ENCODE measurements around the gene KCNMA1. TPM values are rescaled to one million over a fixed set of nuclear protein-coding genes. Genes with fewer than 3 reads are reported as not detected.
"Not testable (repeated sequence)": the region's sequence is repeated elsewhere in the genome, so short reads cannot be mapped to it uniquely, and the experiment has no call there.

The KCNMA1 gene
- total RNA-seq, 2 donors from 2014 or later, result 49.9 to 76.2 TPM

DNA sequence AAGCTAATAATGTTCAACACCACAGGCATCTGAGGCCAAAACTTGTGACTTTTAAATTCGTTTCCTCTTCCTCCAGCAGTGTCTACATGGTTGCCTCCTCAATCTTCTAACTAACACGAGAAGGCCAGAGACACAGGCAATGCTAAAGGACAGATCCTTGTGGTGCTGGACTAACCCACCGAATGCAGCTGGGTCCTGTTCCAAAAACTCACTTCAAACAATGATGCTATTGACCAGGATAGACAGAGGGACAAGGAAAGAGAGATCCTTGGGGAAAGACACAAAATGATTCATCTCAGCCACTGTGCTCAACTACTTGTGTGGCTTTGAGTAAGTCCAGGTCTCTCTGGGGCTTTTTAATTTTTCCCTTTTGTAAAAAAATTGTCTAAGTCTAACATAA, 107.6 kb downstream of the KCNMA1 start:
- ATAC-seq (no peak), DNase-seq (no peak)
- intact Hi-C loops (cut with DNase I, micrococcal nuclease), result no loop called here

DNA sequence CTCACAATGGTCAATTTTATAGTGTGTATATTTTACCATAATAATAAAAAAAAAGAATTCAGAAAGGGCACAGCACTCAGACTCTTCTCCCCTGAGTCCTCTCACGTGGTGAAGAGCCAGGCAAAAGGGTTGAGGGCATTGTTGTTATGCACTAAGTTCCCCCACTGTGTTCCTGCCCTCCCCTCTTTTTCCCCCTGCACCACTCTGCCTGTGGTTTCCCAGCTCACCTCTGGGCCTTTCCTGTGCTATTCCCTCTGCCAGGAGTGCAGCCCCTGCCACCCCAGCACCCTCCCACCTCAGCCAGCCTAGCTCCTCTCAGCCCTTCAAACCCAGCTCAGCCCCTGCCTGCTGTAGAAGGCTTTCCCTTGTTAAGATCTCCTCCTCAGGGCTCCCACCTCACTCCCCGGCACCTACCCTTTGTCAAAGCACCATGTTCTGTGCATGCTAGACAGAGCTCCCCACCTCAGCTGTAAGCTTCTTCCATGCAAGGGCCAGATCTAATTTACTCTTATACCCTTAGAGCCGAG, 108.5 kb downstream of the KCNMA1 start:
- intact Hi-C loops (cut with DNase I, micrococcal nuclease), result no loop called here
- DNase-seq (no peak), ATAC-seq (no peak)

DNA sequence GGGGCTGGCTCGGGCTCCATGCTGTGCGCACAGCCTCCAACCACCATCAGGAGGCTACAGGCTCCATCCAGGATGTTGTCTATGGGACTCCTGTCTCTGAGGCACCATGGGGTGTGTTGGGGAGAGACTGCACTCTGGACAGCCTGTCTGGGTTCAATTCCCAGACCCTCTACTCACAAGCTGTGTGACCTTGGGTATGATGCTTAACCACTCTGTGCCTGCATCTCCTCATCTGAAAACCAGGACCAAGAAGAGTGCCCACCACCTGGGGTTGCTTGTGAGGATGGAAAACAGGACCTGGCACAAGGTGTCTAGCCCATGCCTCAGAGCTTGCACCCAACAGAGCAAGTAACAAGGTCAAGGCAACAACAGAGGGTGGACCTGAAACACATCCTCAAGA, 109.8 kb downstream of the KCNMA1 start:
- intact Hi-C loops (cut with DNase I, micrococcal nuclease), result no loop called here
- ATAC-seq, result no peak

DNA sequence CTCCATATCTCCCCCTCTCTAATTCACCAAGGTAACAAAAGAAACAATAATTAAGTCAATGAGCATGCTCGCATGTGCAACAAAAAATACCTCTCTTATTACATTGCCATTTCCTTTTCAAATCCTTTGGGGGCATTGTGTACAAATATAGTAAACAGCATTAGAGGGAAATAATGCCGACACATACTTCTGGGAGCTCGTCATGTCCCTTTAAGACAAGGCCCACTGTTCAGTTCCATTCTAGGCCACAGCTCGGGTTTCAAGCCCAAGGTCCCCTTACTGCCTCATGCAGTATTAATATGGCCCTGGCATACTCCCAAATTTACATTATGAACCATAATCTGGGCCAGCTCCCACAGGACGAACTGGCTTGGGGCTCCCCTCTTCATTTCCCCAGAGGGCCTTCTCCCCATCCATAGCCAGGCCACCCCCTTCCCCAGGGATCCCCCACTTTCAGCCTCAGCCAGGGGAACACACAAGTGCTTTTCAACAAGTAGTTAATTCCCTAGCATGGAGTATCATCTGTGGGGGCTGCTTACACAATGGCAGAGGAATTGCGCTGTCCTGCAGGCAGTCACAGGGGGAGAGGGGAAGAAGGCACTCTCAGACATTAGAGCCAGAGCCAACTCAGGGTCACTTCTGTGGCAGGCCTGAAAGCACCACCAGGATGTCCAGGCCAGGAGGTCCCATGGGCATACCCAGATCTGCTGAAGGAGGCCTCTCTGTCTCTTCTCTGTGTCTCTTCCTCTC, 110.6 kb downstream of the KCNMA1 start:
- intact Hi-C loops (cut with DNase I, micrococcal nuclease), result no loop called here
- ATAC-seq (no peak), DNase-seq (no peak)

More for the DNA sequence above, 109.8 kb downstream of the KCNMA1 start:
- no peak for DNase-seq

DNA sequence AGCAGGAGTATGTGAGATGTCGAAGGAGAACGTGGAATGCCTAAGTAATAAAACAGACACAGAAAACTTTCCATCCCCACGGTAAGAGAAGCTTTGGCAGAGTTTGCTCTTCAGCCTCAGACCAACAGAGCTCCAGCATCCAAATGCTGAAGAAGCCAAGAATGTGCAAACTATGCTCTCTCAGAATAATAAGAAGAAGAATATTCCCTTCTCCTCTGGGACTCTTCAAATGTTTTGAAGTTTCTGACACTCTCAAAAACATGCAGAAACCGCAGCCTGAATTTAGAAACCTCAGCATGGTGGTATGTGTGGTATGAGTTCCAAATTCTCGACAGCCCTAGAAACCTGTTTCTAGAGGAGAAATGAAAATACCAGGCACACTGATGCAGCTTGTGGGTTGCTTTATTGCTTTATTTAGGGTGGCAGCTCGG, 113.3 kb downstream of the KCNMA1 start:
- intact Hi-C loops (cut with DNase I, micrococcal nuclease), result no loop called here
- DNase-seq (no peak), ATAC-seq (no peak)

DNA sequence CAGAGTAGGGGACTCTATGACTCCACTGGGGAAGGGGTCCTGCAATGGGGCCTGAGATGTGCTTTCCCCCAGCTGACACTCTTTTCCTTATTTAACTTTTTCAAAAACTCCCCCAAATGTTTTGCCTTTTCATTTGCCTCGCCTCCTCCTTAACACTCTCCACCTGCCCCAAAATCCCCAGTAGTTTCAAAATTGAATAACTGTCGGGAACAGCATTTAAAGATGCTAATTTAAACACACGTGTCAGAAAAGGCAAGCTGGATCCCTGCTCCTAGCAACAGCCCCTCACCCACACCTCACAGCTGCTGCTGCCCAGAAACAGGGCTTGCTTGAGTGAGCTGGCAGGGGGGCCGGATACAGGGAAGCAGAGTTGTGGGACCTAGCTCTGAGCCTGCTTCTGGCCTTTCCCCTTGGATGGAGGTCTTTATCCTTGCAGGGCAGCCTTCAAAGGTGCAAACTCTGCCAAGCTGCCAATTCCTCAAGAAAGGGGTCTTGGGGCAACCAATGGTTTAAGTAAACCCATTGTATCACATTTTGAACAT, 115.3 kb downstream of the KCNMA1 start:
- no peak for ATAC-seq
- DNase-seq, result no peak
- intact Hi-C loops (cut with DNase I, micrococcal nuclease), result no loop called here

DNA sequence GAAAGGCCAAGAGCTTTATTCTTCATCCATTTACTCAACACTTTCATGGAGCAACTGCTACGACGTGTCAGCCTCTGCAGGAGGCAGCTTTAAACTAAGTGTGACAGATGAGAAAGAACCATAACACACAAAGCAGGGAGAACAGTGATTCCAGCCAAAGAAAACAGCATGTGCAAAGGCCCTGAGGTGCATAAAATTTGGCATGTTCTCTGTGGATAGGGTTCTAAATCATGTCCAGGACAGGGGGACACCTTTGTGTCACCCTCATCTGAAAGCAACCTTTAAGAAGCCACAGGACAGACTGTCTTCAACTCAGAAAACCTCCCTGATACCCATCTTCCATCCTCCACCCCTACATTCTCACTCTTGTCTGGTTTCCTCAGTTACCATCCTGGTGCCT, 116.6 kb downstream of the KCNMA1 start:
- intact Hi-C loops (cut with DNase I, micrococcal nuclease), result no loop called here
- DNase-seq, result no peak
- ATAC-seq, result no peak

DNA sequence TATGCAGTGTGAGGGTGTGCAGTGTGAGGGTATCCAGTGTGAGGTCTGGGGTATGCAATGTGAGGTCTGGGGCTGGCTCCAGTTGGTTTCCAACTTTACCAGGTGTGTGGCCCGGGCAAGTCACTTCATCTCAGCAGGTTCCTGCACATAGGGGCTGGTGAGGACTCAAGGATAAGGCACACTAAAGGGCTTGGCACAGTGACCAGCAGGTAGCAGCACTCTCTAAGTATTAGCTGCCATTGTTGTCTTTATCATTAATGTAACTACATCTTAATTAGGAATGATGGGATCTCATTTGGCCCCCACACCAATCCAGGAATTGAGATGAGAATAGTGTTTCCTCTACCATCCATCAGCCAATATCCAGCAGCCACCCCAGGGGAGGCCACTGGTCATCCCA, 117.3 kb downstream of the KCNMA1 start:
- intact Hi-C loops (cut with DNase I, micrococcal nuclease), result no loop called here
- DNase-seq (no peak), ATAC-seq (no peak)

DNA sequence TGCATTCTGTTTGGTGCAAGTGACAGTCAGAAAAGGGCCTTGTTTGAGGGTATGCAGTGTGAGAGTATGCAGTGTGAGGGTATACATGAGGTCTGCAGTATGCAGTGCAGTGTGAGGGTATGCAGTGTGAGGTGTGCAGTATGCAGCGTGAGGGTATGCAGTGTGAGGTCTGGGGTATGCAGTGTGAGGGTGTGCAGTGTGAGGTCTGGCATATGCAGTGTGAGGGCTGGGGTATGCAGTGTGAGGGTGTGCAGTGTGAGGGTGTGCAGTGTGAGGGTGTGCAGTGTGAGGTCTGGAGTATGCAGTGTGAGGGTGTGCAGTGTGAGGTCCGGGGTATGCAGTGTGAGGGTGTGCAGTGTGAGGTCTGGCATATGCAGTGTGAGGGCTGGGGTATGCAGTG, 117.8 kb downstream of the KCNMA1 start:
- ATAC-seq; intact Hi-C loops (cut with DNase I, micrococcal nuclease); DNase-seq: not testable (repeated sequence)

DNA sequence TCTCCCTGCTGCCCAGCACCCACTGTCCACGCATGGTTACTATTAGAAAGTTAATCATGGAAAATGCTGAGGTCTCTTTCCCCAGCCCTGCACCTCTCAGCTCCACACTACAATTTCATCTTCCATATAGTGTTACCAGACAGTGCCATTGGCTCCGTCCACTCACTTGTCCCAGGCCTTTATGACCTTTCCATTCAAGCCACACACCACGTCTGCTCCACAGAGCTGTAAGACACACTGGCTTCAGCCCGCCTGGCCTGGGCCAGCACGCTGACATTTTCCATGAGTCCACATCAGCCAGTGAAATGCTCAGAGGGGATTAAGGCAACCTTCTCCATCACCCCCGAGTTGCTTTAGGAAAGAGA, 118.7 kb downstream of the KCNMA1 start:
- ATAC-seq (no peak), DNase-seq (no peak)
- intact Hi-C loops (cut with DNase I, micrococcal nuclease), result no loop called here

DNA sequence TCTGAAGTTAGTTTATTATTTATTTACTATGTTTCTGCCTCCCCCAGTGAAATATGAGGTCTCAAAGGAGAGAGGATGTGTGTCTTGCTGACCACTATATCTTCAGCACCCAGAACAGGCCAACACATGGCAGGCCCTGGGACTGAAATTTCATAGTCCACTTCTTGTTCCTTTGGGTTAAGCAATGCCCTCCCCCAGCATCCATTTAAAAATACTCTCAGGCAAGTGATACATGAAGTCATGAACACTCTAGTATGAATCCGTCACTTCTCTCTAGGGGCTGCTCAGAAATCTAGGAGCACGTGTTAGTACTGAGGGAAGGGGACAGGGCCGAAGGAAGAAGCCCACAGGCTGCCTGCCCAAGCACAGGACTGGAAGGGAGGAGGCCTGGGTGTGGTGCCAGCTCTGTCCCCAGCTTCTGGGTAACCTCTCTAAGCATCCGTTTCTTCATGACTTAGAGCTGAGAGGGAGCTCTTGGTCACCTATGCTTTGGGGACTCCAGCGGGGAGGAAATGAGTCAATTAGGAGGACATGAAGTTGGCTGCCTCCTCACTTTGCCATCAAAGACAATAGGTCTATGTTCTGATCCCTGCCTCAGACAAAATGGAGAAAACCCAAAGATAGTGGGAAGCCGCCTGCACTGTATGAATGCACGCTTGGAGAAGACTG, 119.2 kb downstream of the KCNMA1 start:
- intact Hi-C loops (cut with DNase I, micrococcal nuclease), result no loop called here
- no peak for ATAC-seq
- no peak for DNase-seq

DNA sequence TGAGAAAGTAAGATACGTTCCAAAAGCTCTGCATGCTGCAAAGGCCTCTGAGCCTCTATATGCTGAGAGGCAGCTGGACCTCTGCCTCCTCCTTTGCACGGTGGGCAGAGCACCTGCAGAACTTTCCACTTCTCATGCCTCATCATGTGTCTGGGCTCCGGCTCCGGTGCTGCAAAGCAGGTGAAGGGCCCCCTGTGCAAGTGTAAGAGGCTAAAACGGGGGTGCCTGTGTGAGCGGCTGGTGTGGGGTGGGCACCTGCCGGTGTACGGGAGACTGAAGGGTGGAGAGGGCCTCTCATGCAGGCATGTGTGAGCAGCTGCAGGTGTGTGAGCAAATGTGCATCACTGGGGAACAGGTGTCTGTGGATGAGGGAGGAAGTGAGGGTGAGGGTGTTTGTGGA, 121.0 kb downstream of the KCNMA1 start:
- intact Hi-C loops (cut with DNase I, micrococcal nuclease), result no loop called here
- ATAC-seq, result no peak
- DNase-seq, result no peak

DNA sequence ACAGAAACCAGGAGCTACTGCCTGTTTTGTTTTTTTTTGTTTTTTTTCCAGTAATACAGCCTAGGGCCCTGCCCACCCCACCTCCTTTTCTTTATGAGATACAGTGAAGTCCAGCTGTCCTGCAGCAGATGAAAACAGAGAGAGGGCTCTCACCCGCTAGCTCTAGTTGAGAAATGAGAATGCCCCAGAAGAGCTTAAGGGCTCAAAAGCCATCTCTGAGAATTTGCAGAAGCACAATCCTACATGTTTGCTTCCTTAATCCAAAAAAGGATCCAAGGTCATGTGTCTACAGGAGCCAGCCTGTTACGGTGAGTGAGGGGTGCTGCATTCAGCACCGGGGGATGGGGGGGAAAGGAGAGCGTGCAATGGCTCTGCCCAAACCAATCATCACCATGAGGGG, 122.7 kb downstream of the KCNMA1 start:
- DNase-seq (no peak), ATAC-seq (no peak)
- intact Hi-C loops (cut with DNase I, micrococcal nuclease), result no loop called here

DNA sequence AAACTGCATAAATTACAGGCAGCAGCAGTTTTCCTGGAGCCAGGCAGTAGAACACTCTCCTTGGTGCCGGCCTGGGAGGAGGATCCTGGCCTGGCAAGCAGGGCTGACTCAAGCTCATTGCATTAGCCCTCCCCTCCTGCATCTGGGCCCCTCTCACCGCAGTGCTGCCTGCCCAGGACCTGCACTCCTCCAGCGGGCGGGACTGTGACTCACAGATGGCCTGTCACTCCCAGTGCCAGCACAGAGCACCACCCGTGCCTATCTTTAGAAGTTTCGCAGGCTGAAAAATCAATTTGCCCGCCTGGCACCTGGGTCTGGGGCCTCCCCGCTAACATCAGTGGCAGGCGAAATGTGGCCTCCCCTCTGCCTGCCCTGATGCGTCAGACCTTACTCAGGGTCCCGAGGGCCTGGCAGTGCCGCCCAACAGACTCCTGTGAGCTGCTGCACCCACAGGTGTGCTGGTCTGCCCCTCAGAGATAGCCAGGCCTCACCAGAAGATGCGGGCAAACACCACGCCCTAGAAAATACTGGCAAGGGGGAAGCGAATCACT, 123.8 kb downstream of the KCNMA1 start:
- peak; percentile 47 to 64 for DNase-seq
- intact Hi-C loops (cut with DNase I, micrococcal nuclease), result no loop called here
- ATAC-seq, result peak; percentile 76

DNA sequence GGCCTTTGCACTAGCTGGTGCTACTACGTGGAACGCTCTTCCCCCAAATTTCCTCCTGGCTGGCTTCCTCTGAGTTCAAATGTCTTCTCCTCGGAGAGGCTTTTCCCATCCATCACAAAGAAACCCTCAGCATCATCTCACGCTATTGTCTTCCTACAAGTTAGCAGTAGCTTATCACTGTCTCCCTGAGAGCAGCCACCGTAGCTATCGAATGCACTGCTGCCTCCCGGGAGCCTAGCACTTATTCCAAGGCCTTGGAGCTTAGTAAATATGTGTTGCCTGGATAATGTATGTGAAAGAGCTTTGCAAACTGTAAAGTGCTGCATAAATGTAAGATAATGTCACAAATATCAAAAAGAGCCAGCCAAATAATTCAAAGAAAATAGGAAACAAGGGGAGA, 124.4 kb downstream of the KCNMA1 start:
- intact Hi-C loops (cut with DNase I, micrococcal nuclease), result no loop called here
- ATAC-seq, result no peak
- DNase-seq, result no peak

DNA sequence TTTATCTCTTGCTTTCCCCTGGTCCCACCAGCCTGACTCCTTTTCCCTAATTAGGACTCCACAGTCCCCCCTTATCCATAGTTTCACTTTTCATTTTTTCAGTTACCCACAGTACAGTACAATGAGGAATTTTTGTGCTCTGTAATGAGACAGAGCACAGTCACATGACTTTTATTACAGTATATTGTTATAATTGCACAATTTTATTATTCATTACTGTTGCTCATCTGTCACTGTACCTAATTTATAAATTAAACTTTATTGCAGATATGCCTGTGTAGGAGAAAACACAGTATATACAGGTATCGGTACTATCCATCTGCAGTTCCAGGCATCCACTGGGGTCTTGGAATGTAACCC, 125.4 kb downstream of the KCNMA1 start:
- DNase-seq (no peak), ATAC-seq (peak; percentile 48)
- intact Hi-C loops (cut with DNase I, micrococcal nuclease), result no loop called here

DNA sequence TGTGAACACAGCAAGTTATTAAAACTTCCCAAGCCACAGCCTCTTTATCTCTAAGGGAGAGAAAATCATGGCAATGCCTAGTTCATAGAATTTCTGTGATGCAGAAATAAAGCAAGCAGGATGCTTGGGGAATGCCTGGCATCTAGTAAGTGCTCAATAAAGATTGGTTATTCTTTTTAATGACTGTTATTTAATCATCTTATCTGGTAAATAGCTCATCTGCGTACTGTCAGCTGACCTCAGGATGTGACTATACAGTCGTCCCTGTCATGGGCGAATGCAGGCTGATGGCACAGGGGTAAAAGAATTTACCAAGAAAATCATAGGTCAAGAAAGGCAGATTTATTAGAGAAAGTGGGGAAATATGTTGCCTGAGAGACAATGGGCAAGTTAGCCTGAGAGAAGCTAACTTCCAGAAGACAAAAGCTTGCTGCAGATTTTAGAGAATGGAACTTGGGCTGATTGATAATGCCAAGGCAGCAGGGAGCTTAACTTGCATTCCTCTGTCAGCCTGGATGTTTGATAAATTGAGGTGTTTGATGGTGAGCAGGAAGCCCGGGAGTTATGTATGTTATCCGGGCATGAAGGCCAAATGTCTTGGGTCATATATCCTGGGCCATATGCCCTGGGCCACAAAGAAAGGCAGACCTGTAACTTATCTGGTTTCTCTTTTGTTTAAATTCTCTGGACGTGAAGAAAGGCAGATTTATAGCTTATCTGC, 126.0 kb downstream of the KCNMA1 start:
- intact Hi-C loops (cut with DNase I, micrococcal nuclease), result no loop called here
- ATAC-seq (peak; percentile 44), DNase-seq (no peak)

DNA sequence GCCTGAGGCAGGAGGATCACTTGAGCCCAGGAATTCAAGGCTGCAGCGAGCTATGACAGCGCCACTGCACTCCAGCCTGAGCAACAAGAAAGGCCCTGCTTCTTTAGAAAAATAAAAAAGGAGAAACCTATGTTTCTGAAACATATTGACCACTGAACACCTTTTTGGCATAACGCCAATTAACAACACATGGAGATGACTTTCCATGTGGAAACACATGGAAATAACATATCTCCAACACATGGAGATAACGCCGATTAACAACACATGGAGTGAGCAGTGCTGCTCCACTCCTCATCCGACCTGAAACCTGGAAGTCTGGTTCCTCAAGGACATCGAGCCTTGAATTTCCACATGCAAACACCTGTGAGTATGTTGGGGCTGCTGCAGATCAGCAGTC, 126.9 kb downstream of the KCNMA1 start:
- no peak for DNase-seq
- ATAC-seq, result no peak
- intact Hi-C loops (cut with DNase I, micrococcal nuclease), result no loop called here

DNA sequence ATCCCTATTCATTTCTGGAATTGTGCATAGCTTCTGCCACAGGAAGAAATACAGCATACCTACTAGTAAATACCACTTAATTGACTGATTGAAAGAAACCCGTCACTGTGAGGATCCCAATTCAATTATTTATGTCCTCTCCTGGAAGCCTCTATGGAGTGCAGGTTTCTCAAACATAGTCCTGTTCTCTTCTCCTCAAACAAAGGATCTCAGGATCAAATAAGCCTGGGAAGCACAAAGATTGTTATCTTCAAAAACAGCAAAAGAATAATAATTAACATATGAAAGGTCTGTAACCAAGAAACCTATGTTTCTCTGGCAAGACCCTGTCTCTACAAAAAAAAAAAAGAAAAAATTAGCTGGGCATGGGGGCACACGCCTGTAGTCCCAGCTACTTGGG, 127.3 kb downstream of the KCNMA1 start:
- DNase-seq (no peak), ATAC-seq (no peak)
- intact Hi-C loops (cut with DNase I, micrococcal nuclease), result no loop called here
